Thoracic aorta (tissue), 2 donors: Measurements from ENCODE around the gene ITIH3. TPM values are rescaled to one million over a fixed set of nuclear protein-coding genes. Genes with fewer than 3 reads are reported as not detected.

Experiments
- ATAC-seq: fragments of 150-250 bp; one replicate; pipeline ENCODE4 v1.8.0; 2017; ENCODE audit warnings: low read depth; ENCODE audit not compliant: insufficient number of reproducible peaks, low FRiP score
- DNase-seq: peaks from one replicate; pipeline ENCODE4 v3.0.0-alpha.2; 2020; ENCODE audit warnings: low spot score
- H3K27ac ChIP-seq, 2 donors: fragments of 200-600 bp; sonication (generic); 1 replicate in 1 of 2; 2 replicates in 1 of 2; pipeline ENCODE4 v1.5.1; 2016; ENCODE audit warnings: mild to moderate bottlenecking in 2 of 2, moderate library complexity in 2 of 2
- H3K27me3 ChIP-seq: fragments of 200-600 bp; sonication (generic); replicated peaks from 2 replicates; pipeline ENCODE4 v1.6.0; 2016; ENCODE audit warnings: mild to moderate bottlenecking; ENCODE audit not compliant: insufficient read depth
- H3K36me3 ChIP-seq: fragments of 200-600 bp; sonication (generic); one replicate; pipeline ENCODE4 v1.5.1; 2016
- H3K4me1 ChIP-seq, 2 donors: fragments of 200-600 bp; sonication (generic); 1 replicate in 1 of 2; 2 replicates in 1 of 2; pipeline versions ENCODE4 v1.5.1 to v1.6.0; 2016; ENCODE audit warnings: low read depth in 2 of 2, mild to moderate bottlenecking in 1 of 2; ENCODE audit not compliant: control insufficient read depth in 1 of 2
- H3K4me3 ChIP-seq: fragments of 200-600 bp; sonication (generic); 2 replicates; pipeline ENCODE4 v1.5.1; 2016; ENCODE audit warnings: mild to moderate bottlenecking
- H3K9me3 ChIP-seq: fragments of 200-600 bp; sonication (generic); 2 replicates; pipeline ENCODE4 v1.5.1; 2016
- total RNA-seq, 2 donors: library from RNA; depleted of rRNA; stranded (reverse); fragments of >200 nt; gene quantifications; one replicate each; pipeline versions ENCODE4 v1.1.0 to v1.2.3, GENCODE V29; 2016
- TF ChIP-seq, protein P1 (sequence below): fragments of 200-600 bp; sonication (generic); IDR thresholded peaks from one replicate; pipeline ENCODE4 v1.5.1; 2019; ENCODE audit warnings: antibody characterized with exemption

Gene ITIH3
- total RNA-seq, 2 donors from 2014 or later: 2.6 to 14.2 TPM

DNA sequence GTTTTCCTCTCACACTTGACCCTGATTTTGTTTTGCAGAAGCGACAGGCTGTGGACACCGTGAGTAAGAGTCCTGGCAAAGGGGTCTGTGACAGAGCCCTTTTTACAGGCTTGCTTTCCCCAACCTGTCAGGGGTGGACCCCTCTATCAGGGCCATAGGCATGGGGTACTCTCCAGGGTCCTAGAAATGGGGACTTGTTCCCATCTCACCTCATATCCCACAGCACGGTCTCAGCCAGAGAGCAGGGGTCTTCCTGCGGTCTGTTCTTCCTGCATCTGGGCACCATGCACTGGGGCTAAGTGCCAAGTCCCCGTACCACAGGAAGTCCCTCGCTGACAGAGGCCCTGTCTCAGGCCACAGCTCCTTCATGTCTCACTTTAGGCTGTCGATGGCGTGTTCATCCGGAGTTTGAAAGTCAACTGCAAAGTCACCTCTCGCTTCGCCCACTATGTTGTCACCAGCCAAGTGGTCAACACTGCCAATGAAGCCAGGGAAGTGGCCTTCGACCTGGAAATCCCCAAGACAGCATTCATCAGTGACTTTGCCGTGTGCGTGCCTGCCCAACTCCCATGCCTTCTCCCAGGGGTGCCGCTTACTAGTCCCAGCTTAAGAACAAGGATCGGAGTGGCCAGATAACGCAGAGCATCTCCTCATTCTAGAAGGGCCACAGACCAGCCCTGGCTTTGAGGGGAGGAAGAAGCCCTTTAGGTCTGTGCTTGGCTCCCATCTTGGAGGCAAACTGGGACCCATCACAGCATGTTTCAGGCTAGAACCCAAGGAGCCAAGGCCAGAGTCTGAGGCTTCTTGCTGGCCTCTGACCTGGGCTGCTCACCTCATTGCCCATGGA is 16.4 kb upstream of the ITIH3 start:
- no peaks in the 10 kb centered on the region for H3K9me3 ChIP-seq
- ATAC-seq (no peak), DNase-seq (peak; percentile 0)
- no peak overlapping the region for H3K4me3 ChIP-seq
- H3K27me3 ChIP-seq: no peaks in the 10 kb centered on the region
- no peaks in the 10 kb centered on the region for H3K4me1 ChIP-seq
- no peak overlapping the region for H3K27ac ChIP-seq
- TF ChIP-seq, protein P1, sequence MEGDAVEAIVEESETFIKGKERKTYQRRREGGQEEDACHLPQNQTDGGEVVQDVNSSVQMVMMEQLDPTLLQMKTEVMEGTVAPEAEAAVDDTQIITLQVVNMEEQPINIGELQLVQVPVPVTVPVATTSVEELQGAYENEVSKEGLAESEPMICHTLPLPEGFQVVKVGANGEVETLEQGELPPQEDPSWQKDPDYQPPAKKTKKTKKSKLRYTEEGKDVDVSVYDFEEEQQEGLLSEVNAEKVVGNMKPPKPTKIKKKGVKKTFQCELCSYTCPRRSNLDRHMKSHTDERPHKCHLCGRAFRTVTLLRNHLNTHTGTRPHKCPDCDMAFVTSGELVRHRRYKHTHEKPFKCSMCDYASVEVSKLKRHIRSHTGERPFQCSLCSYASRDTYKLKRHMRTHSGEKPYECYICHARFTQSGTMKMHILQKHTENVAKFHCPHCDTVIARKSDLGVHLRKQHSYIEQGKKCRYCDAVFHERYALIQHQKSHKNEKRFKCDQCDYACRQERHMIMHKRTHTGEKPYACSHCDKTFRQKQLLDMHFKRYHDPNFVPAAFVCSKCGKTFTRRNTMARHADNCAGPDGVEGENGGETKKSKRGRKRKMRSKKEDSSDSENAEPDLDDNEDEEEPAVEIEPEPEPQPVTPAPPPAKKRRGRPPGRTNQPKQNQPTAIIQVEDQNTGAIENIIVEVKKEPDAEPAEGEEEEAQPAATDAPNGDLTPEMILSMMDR: no peak
- H3K36me3 ChIP-seq: no peaks in the 10 kb centered on the region

DNA sequence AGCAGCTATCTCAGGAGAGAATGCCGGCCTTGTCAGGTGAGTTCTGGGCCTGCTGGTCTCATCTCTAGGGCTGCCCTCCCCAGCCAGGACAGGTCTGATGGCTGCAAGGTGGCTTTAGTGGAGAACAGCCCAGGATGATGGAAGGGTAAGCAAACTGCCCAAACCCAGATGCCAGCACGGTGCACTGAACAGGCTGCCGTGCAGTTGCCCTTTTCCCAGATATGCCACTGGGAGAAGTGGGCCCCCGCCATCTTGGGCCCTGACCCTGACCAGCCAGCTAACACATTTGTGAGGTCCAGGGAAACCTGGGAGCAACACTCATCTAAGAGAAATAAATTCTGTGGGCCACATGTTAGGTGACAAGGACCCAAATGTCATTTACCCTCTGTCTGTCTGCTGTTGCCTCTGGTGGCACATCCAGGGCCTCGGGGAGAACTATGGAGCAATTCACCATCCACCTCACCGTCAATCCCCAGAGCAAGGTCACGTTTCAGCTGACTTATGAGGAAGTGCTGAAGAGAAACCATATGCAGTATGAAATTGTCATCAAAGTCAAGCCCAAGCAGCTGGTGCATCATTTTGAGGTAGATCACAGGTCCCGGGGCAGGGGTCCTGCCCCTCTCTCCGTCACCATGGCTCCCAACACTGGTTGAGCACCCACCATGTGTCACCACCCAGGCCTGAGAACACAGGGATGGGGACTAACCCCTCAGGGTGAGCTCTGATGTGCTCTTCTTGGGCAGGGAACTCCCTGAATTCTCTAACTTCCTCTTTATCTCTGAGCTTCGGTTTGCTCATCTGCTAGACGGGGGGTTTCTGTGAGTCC is 15.4 kb upstream of the ITIH3 start:
- Histone ChIP-seq H3K27me3 (no peaks in the 10 kb centered on the region), H3K4me3 (no peak overlapping the region), H3K27ac (no peak overlapping the region), H3K36me3 (no peaks in the 10 kb centered on the region), H3K9me3 (no peaks in the 10 kb centered on the region), H3K4me1 (no peaks in the 10 kb centered on the region)
- DNase-seq (peak; percentile 1), ATAC-seq (no peak)
- TF ChIP-seq, protein P1: no peak

GRCh38 chr3:52779837-52780585 is 14.6 kb upstream of the ITIH3 start:
- Histone ChIP-seq H3K36me3 (no peaks in the 10 kb centered on the region), H3K27me3 (no peaks in the 10 kb centered on the region), H3K27ac (no peak overlapping the region), H3K4me3 (no peak overlapping the region), H3K9me3 (no peaks in the 10 kb centered on the region), H3K4me1 (no peaks in the 10 kb centered on the region)
- ATAC-seq (no peak), DNase-seq (no peak)
- TF ChIP-seq, protein P1: no peak

- TF ChIP-seq, protein P1: no peak
Observed at GRCh38 chr3:52781741-52782140, 12.9 kb upstream of the ITIH3 start.

More at GRCh38 chr3:52781741-52782140, 12.9 kb upstream of the ITIH3 start:
- H3K4me3 ChIP-seq: no peak overlapping the region
- H3K27me3 ChIP-seq: no peaks in the 10 kb centered on the region
- no peak for DNase-seq
- H3K36me3 ChIP-seq: no peaks in the 10 kb centered on the region
- no peaks in the 10 kb centered on the region for H3K9me3 ChIP-seq
- H3K27ac ChIP-seq: no peak overlapping the region
- H3K4me1 ChIP-seq: no peaks in the 10 kb centered on the region
- no peak for ATAC-seq
